ENCODE data around the gene FAM222A.
"Not testable (repeated sequence)": the region's sequence is repeated elsewhere in the genome, so short reads cannot be mapped to it uniquely, and the experiment has no call there.

FAM222A gene

DNA sequence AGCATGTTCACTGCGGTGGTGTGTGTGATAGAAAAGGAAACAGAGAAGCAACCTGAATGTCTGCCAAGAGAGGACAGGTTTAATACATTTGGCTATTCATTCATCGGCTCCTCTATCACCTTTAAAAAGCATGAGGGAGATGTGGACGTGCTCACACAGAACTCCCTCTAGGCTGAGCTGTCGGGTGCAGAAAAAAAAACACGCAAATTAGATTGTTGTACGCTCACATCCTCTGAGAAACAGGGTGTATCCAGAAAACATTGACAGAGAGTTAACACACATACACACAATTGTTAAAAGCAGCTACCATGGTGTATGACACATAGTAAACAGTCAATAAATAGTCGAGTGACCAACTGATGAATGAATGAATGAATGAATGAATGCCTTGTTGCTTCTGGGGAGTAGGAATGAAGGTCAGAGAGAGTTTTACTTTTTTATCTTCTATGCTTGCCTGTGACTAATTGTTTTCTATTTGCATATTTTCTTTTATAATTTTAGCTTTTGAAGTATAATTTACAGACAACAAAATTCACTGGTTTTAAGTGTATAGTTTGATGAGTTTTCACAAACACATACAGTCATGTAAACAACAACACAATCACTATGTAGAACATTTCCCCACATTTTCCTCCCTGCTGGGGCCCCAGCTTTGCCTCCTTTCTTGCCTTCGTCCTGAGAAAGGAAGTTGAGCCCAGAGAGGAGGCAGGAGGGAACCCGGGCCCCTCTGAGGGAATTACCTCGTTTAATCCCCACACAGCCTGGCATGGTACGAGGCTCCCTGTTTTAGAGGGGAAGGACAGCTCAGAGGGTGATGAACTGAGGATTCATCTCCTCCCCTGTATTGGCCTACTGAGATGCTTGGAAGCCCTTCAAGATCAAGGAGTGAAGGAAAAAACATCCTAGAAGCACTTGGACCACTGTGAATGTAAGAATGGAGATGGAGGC, 19.7 kb upstream of the FAM222A start:
- DNase-seq (ENCODE audit: low spot score) = no peak

- DNase-seq (ENCODE audit: low spot score) = not testable (repeated sequence)
Measured at GRCh38 chr12:109694629-109695028, 19.0 kb upstream of the FAM222A start.

DNA sequence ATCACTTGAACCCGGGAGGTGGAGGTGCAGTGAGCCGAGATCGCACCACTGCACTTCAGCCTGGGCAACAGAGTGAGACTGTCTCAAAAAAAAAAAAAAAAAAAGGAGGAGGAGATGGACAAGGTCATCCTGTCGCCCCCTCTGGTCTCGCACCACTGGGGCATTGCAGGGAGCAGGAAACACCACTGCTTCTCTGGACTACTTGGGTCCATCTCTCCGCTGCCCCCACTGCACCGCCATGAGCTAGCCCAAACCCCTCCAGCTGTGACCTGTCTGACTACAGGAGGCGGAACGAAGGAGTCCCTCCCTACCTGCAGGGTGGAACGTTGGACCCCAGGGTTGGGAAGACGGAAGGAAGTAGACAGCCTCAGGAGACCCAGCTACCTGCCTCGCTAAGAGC, 18.2 kb upstream of the FAM222A start:
- no peak for DNase-seq (ENCODE audit: low spot score)

DNA sequence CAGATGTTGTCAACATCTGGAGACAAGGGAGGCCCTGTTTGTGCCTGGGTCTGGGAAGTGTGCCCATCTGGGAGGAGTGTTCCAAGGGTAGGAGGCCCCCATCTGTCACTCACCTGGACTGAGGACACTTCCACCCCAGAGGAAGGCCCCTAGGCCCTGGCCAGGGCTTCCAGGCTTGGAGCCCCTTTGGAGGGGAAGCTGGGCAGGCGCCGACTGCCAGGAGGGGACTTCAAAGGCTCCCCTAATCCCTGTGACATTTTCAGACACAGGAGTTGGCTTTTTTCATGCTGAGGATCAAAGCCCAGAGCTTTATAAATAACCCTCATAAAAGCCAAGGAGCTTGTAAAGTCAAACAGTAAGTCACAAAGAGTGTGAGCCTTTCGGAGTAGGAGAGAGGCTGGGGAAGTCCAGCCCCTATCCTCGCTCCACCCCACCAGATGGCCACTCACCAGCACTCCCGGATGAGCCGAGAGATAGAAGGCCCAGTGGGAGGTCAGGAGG, 17.6 kb upstream of the FAM222A start:
- DNase-seq (ENCODE audit: low spot score) = no peak

- DNase-seq (ENCODE audit: low spot score) = no peak
Measured at GRCh38 chr12:109696485-109697269, 16.9 kb upstream of the FAM222A start.

DNA sequence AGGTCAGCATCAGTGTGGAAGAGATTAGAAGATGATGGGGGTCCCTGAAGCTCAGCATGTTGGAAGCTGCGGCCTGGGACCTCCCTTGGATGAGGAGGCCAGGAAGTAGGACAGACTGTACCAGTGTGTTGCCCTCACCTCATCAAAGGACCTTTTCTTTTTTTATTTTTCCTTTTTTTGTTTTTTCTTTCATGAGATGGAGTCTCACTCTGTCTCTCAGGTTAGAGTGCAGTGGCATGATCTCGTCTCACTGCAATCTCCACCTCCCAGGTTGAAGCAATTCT, 16.4 kb upstream of the FAM222A start:
- no peak for DNase-seq (ENCODE audit: low spot score)

- DNase-seq (ENCODE audit: low spot score) = no peak
Measured at GRCh38 chr12:109697877-109698468, 15.7 kb upstream of the FAM222A start.

DNA sequence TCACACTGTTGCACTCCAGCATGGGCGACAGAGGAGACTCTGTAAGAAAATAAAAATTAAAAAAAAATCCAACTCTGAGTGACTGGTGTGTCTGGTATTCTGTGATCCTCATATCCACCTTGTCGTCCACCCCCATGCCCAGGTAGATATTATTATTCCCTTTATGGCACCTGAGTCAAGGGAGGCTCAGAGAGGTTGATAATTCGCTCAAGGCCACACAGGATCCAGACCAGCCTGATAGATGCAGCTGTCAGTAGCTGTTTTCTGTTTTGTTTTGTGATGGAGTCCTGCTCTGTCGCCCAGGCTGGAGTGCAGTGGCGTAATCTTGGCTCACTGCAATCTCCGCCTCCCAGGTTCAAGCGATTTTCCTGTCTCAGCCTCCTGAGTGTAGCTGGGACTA, 14.8 kb upstream of the FAM222A start:
- DNase-seq (ENCODE audit: low spot score) = no peak

GRCh38 chr12:109701064-109701463, 12.6 kb upstream of the FAM222A start:
- DNase-seq (ENCODE audit: low spot score) = no peak

DNA sequence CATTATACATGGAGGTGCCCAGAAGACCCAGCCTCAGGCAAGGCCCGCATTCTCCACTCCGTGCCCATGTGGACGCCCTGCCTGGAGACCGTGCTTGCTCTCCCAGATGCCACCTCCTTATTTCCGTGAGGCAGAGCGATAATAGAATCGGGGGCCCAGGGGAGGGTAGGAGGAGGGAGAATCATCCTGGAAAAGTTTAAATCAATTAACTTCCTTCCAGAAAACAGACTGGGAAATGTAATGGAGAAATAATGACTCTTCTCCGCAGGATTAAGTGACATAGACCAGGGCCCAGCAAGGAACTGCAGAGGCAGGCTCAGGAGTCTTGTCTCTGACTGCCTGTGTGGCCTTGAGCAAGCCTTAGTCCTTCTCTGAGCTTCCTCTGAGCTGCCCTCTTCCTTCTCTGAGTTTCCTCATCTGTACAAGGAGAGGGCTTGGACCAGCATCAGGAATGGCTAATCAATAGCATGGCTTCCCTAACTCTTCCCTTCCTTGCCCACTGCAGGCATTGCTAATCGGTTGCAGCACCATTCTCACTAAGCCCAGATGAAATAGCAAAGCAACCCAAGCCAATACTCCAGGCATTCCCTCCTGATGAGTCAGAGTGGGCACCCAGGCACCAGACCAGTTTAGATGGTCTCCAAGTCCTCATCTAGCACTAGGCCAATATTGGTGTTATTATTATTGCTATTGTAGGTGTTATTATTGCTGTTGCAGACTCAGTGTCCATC, 11.3 kb upstream of the FAM222A start:
- DNase-seq (ENCODE audit: low spot score) = no peak

DNA sequence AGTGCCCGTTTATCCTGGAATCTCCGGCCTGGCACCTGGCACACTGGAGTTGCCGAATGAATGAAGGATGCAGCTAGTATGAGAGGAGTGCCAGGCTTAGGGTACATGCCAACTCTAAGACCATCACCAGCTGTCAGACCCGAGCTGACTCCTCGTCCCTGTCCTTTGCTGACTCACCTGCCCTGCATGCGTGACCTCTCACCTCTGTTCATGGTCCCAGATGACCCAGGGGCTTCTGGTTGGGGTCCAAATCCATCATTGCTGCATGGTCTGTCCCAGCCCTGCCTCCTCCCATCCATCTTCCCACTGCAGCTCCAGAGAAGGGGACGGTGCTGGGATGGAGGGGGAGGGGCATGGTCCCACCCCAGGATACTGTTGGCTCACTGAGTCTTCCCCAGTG, 9.9 kb upstream of the FAM222A start:
- DNase-seq (ENCODE audit: low spot score) = no peak

GRCh38 chr12:109704371-109705098, 9.1 kb upstream of the FAM222A start:
- no peak for DNase-seq (ENCODE audit: low spot score)

- DNase-seq (ENCODE audit: low spot score) = no peak
Measured at GRCh38 chr12:109705291-109705690, 8.3 kb upstream of the FAM222A start.

DNA sequence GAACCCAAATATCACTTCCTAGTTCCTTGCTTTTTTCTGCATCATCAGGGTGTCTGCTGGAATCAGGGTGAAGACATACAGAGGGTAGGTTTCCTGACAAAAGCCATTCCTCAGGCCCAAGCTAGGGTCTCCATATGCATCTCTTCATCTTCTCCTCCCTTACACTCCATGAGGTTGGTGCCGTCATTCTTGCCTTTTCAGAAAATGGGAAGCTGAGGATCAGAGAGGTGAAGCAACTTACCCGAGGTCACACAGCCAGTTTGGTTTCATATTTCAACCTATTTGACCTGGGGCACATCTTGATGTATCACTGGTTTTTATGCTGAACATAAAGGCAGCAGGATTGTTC, 7.3 kb upstream of the FAM222A start:
- no peak for DNase-seq (ENCODE audit: low spot score)

- no peak for DNase-seq (ENCODE audit: low spot score)
Measured at GRCh38 chr12:109706747-109707469, 6.7 kb upstream of the FAM222A start.

DNA sequence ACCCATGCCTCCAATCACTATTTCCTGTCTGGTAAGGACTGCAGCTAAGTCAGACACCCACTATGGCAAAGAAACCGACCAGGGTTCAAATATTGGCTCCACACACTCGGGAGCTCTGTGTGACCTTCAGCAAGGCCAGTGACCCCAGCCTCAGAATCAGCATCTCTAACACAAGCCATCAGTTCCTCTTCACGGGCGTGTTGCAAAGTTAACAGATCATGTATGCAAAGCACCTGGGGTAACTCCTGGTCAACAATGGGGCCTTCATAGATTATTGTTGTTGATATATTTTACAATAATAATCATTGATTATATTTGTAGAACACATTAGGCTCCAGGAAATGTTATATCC, 6.2 kb upstream of the FAM222A start:
- no peak for DNase-seq (ENCODE audit: low spot score)

DNA sequence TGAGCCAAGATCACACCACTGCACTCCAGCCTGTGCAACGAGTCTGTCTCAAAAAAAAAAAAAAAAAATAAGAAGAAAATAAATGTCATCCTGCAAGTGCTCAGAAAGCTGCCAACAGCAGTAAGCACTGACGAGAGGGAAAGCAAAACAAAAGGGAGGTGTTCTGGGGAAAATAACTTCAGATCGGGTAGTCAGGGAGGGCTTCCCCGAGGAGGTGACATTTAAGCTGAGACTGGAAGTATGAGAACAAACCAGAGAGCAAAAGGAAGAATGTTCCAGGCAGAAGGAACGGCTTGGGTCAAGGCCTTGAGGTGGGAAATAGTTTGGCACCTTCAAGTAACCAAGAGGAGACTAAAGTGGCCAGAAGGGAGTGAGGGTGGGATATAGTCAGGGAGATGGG, 4.7 kb upstream of the FAM222A start:
- DNase-seq (ENCODE audit: low spot score) = no peak

GRCh38 chr12:109709401-109709991, 4.1 kb upstream of the FAM222A start:
- no peak for DNase-seq (ENCODE audit: low spot score)

- DNase-seq (ENCODE audit: low spot score) = no peak
Measured at GRCh38 chr12:109710205-109710746, 3.3 kb upstream of the FAM222A start.

All from AG20443 (cell line).